GM19351 (cell line): ENCODE data around the gene PCSK2.

Experiments
- ATAC-seq: cut with Tn5 transposase; IDR thresholded peaks from one replicate; pipeline ENCODE4 v1.9.1; 2021; ENCODE audit warnings: mild to moderate bottlenecking, moderate library complexity; ENCODE audit not compliant: unreplicated experiment

The PCSK2 gene

DNA sequence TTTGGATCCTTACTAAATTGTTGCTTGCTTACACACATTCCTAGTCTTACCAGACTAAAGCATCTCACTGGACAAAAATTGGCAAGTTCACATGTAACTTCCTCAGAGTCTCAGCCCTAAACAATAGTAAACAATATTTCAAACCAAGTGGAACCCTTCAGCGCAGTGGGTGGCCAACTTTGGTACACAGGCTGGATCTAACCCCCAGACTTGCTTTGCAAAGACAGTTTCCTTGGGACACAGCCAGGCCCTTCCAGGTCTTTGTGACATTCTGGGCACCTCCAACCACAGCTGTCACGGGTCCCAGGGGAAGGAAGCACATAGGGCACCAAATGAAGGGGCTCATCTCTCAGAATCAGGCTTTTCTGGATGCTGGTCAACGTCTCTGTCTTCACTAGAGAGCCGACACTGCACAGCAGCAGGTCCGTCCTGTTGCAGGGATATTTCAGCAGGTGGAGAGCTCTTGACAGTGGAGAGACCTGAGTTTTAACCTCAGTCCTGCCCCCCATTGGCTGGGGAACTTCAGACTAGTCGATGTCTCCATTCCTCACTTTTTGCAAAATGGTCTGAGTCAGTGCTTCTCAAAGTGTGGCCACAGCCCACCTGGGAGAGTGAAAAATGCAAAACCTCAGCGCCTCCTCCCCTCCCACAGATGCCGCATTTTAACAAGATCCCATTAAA lies 212.9 kb downstream of the PCSK2 start:
- ATAC-seq = no peak

DNA sequence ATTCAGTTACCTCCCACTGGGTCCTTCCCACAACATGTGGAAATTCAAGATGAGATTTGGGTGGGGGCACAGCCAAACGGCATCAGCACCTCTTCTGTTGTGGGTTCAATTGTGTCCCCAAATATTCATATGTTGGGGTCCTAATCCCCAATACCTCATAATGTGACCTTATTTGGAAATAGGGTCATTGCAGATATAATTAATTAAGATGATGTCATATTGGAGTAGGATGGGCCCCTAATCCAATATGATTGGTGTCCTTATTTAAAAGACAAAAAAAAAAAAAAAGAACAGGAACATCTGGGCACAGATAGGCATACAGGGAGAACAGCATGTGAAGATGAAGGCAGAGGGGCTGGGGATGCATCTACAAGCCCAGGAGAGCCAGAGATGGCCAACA lies 214.9 kb downstream of the PCSK2 start:
- no peak for ATAC-seq

DNA sequence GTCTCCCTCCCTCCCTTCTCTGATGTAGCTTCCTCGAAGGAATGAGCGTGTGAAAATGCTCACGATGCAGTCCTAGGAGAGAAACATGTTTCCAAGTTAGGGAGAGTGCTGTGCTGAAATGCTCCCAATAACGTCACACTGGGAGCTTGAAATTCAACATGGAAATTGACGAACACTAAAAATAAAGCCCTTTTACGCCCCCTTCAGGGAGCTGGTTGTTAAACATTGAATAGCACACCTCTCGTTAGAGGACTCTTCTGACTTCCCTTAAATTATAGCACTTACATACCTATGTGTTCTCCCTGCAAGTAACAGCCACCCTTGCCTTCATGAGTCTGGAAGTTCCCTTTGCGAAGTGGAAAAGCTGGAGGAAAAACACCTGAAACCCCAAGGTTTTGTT lies 215.7 kb downstream of the PCSK2 start:
- ATAC-seq = no peak

DNA sequence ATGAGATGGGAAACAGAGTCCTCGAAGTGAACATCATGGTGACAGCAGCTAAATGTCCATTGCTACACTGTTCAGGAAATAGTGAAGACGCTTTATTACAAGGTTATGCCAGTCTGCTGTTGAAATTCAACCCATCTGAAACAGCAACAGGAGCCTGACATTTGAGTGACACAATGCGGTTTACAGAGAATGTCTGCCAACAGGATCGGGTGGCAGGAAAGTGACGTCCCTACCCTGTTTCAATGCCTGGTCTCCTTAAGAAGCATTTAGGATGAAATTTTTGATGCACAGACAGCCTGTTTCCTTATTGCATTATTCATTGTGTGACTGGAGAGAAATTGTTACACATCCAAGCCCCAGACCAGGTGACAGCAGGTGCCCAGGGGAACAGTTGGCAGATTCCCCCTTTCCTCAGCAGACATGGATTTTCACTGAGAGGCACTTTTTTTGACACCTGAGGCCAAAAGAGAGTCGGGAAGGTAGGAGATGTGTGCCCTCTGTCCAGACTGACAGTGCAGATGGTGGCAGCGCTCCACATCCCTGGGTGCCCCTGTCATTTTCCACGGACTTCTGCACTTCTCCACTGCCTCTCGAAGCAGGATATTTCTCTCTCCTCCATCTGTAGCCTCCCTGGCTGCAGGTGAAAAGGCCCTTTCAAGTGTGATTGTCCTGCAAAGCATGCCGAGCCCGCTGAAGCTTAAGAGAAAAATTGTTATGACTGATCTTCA lies 216.5 kb downstream of the PCSK2 start:
- ATAC-seq = no peak

DNA sequence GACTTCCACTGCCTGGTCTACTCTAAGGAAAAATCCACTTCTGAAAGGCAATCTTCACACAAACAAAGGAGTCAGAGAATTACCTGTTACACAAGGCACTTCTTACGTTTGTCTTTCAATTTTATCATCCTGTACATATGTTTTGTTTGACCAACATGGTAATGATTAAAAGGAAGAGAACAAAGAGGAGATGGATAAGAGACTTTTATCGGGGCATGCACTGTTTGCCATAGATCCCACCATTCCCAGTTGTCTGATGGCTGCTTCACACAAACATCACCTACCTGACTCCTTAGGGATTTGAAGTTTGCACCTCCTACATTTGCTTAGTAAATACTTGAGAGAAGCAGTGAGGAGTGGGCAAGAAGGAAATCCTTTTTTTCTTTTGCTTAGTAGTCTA lies 217.3 kb downstream of the PCSK2 start:
- ATAC-seq = no peak

DNA sequence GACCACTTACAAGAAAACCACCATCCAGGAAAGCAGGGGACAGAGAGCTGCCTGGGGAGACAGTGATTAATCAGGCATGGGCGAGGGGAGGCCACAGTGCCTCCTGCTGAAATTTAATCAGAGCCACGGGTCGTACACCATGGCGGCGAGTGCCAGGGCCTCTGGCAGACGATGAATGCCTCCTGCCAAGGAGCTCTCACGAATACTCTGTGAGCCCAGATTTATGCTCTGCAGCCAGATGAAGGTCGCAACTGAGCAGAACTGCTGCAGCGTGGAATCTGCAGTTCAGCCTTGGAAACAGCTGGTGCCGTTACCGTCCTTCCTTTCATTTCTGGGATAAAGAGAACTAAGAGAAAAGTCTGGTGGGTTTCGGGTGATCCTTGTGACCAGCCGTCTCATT lies 218.7 kb downstream of the PCSK2 start:
- no peak for ATAC-seq

DNA sequence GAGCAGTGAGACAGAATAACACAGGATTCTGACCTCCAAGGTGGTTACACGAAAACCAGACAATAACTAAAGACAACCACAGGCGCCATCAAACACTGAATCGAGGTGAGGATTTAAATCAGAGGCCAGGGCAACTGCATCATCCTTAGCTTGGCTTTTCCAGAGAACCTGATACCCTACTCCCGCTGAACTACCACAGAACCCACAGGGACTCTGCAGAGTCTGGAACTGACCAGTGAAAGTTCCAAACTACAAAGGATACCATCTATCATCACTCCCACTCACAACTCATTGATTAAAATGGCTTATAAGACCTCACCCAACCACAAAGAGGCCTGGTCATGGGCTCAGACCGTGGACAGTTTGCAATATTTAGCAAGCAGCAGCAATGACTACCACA lies 219.3 kb downstream of the PCSK2 start:
- no peak for ATAC-seq

DNA sequence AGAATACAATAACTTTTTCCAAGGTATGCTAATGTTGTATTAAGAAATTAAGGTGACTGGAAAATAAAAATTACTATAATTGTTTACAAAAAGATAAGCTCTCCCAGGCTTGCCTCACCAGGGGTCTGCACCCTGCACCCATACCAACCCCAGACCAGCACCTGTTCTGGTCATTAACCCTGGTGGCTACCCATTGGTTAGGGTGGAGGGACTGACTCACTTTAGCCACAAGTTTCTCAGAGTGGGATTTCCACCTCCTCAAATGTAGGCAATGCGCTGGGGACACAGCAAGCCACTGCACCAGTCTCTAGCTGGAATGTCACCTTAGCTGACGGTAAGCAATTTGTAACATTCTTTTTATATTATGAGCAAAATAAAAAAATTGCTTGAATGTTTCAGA lies 221.2 kb downstream of the PCSK2 start:
- ATAC-seq = no peak

DNA sequence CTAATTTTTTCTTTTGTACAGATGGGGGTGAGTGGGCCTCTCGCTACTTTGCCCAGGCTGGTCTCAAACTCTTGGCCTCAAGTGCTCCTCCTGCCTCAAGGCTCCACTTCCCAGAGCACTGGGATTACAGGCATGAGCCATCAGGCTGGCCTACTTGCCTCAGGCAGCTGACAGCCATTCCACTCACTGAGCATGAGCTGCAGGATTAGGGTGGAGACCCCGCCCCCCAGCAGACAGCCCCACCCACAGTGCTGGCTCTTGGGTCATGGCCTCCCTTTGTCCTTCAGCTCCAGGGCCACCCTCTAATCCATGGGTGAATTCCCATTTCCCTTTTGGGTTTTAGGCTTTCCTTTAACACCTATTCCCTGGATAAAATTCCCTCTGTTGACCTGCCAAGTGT lies 222.2 kb downstream of the PCSK2 start:
- ATAC-seq = no peak

DNA sequence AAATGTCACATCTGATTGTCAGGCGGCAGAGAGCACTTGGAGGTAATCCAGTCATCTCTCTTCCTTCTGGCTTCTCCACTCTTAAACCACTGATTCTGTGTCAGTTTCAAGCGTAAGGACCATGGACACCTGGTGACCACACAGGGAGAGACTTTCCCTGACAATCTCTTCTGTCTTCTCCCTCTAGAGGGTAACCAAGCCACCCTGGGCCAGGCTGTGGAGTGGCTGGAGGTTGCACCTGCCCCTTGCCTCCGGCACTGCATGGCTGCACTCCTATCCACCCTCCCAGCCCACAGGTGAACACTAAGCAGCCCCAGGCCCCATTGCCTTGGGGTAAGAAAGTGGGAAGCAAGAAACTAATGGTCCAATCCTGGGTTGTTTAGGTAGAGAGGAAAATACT lies 225.6 kb downstream of the PCSK2 start:
- ATAC-seq = no peak

DNA sequence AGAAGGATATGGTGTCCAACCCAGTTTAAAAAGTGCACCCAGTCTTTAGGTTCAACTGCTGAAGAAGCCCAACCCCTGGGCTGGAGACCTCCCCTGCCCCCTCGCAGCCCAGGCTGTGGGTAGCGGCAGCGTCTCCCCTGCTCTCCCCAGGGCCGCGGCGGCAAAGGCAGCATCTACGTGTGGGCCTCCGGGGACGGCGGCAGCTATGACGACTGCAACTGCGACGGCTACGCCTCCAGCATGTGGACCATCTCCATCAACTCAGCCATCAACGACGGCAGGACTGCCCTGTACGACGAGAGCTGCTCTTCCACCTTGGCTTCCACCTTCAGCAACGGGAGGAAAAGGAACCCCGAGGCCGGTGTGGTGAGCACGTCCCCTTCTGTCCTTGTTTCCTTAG lies 226.8 kb downstream of the PCSK2 start:
- ATAC-seq = no peak

DNA sequence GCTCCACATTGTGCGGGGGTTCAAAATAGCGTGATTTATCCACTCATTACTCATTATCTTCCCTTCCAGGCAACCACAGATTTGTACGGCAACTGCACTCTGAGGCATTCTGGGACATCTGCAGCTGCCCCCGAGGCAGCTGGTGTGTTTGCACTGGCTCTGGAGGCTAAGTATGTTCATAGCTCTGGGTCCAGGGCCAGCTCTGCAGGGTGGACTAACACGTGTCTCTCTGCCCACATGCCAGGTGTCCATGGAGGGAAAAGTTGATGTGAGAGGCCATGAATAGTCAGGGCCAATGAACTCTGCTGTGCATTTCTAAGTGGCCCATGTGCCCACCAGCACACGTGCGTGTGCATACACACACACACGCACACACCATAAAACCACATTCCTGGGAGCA lies 229.4 kb downstream of the PCSK2 start:
- no peak for ATAC-seq

DNA sequence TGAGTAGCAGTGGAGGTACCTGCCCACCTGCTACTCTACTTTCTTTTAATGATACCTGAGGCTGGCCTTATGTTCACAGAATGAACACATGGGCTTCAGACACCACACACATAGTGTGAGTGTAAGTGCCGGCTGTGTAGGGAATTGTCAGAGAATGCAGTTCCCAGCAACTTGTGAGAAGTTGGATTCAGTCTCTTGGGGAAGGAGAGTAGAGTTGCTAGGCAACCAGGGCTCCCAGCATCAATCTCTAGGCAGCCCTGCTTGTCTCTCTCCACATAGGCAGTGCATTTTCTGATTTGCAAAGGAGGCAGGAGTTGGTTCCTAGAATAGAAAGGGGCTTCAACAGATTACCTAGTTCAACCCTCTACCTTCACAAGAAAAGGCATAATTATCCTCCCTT lies 230.2 kb downstream of the PCSK2 start:
- ATAC-seq = no peak

DNA sequence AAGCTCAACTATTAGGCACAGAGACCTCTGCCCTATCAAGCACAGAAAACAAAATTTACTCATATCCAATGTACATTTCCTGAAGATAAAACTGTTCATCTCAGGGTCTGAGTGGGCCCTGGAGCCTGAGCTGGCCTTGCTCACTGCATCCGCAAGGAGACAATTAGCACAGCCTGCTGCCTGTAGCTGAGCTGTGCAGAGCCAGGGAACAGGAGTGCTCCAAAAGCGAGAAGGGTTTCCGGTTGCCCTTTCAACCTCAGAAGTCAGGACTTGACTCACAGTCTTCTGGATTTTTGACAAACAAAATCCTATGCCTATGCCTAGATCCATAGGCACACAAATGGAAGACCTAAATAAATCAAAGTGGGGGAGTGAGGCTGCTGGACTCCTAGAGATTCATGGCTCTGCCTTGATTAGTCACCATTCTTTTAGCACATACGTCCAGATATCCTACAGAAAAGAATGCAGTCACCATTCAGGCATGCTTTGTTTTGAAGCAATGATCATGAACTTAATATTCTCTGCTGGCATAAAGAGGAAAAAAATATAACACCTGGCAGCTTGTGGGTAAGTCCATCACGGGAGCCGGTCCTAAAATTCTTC lies 230.8 kb downstream of the PCSK2 start:
- no peak for ATAC-seq

DNA sequence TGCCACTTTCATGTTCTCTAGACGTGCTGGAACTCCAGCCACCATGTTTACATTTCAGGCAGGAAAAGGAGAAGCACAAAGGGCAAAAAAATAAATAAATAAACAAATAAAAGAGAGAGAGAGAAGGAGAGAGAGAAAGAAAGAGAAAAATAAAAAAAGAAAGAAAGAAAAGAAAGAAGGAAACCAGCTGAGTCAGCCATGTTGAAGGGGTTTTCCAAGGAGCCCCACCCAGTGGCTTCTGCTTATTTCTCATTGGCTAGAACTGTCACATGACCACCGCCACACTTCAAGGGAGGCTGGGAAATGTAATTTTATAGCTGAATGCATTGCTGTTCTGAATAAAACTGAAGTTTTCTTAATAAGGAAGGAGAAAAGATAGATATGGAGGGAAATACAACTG lies 233.3 kb downstream of the PCSK2 start:
- no peak for ATAC-seq

DNA sequence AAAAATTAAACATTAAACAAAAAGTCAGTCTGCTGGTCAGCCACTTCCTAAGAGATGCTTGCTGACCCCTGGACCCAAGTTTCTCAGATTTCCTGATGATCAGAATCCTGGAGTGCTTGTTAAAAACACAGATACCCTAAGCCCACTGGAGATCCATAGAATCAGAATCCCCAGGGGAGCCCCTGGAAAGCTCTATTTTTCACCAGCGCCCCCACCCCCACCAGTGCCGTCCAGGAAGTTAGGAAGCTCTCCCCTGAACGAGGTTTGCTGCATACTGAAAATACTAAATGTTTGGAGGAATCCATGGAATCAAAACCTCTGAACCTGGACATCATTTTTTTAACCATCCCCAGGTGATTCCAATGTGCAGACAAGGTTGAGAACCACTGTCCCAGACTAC lies 235.1 kb downstream of the PCSK2 start:
- no peak for ATAC-seq

DNA sequence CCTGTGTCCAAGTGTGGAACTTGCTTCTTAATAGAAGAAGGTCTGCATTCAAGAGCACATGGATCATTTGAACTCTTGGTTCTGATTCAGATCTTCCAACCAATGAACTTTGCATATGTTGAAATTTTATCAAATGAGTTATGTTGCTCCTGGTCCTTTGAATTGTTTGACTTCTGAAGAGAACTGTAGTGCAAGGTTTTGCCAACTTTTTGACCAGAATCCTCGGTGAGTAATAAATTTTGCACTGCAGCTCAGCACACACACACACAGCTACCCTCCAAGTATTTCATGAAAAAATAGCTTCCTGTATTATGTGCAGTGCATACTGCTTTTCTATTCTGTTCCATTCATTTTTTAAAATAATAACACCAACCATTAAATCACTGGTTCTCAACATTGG lies 236.9 kb downstream of the PCSK2 start:
- no peak for ATAC-seq

DNA sequence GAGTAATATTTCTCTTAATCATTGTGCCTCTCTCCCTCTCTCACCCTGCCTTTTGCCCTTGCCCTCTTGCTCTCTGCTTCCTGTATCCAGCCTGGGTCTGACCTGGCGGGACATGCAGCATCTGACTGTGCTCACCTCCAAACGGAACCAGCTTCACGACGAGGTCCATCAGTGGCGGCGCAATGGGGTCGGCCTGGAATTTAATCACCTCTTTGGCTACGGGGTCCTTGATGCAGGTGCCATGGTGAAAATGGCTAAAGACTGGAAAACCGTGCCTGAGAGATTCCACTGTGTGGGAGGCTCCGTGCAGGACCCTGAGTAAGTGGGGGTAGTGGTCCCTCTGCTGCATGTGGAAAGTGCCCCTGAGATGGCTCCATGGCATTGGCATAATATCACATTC lies 238.4 kb downstream of the PCSK2 start:
- ATAC-seq = no peak

DNA sequence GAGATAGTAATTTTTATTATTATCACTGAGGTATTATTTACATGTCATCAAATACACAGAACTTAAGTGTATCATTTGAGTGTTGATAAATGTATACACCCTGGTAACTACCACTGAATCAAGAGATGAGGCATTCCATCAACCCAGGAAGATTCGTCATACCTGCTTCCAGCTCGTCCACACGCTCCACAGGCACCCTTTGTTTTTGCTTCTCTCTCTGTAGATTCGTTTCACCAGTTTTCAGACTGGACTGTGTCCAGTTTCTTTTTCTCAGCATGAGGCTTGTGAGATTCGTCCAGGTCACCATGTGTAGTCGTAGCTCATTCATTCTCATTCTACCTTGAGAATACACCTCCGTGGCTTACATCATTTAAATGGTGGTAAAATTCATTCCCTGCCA lies 239.8 kb downstream of the PCSK2 start:
- no peak for ATAC-seq

DNA sequence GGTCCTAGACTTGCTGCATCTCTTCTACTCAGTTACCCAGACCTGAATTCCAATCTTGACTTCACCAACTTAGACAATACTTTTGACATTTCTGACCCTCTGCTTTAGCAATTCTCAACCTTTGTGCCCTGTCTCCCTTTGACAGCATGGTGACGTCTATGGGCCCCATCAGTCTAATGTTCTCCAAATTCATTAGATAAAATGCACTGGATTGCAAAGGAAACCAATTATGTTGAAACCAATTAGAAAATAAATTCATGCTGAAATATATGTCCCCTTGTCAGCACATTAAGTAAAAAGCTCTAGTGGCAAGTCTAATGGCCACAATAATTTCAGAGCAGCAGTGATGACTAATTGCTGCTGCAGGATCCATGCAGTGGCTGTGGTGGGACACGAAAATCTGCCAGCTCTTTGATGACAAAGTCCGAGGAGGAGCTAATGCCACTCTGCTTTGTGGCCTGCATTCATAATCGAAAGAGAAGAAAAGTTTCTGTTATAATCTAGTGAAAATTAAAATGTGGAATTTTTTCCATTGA lies 240.3 kb downstream of the PCSK2 start:
- ATAC-seq = no peak

DNA sequence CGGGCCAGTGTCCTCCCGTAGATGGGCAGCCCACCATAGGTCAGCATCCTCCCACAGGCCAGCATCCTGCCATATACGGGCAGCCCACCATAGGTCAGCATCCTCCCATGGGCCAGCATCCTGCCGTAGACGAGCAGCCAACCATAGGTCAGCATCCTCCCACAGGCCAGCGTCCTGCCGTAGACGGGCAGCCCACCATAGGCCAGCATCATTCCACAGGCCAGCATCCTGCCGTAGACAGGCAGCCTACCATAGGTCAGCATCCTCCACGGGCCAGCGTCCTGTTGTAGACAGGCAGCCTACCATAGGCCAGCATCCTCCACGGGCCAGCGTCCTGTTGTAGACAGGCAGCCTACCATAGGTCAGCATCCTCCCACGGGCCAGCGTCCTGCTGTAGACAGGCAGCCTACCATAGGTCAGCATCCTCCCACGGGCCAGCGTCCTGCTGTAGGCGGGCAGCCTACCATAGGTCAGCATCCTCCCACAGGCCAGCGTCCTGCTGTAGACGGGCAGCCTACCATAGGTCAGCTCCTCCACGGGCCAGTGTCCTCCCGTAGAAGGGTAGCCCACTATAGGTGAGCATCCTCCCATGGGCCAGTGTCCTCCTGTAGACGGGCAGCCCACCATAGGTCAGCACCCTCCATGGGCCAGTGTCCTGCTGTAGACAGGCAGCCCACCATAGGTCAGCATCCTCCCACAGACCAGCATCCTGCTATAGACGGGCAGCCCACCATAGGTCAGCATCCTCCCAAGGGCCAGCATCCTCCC lies 241.4 kb downstream of the PCSK2 start:
- no peak for ATAC-seq
